Measurements from ENCODE around the gene CORO7. TPM values are rescaled to one million over a fixed set of nuclear protein-coding genes. Genes with fewer than 3 reads are reported as not detected.
A peak's percentile ranks its signal among the peaks of the same experiment; 100 is the strongest.

Gene CORO7
- total RNA-seq, 4 donors from 2014 or later, result 46.8 to 330 (median 58.1) TPM

DNA sequence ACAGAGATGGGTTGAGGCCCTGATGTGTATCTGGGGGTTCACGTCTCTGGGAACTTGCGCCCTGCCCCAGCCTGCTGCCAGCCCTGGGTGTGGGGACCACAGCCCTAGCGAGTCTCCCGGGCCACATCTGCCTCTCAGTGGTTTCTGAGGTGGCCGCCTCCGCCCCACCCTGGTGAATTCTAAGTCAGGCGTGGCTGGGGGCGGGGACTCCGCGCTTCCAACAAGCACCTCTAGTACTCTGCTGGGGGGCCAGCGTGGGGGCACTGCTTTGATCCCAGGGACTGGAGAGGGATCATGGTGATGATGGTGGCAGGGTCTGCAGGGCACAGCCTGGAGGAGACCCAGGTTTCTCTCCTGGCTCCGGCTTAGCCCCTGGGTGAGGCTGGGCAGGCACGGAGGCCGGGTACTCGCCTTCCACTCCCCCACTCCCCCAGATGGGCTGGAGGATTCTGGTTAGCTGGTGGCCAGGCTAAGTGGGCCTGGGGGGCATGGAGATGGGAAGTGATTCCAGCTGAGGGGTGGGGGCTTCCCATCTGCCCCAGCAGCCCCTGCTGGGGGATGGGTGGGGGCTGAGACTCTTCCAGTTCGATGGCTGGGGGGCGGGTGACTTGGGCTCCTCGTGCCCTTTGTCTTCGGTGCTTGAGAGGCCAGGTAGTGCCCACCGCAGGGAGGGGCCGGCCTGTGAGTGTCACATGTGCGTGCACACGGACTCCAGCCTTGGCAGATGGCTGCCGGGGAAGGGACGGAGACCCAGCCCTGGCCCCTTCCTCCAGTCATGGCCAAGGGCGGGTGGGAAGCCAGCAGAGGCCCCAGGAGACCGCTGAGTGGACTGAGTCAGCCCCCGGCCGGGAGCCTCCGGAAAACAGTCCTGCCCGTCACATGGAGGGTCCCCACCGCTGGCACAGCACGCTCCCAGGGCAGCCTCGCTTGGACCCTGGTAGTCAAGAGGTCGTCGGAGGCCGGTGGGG lies 96.7 kb downstream of the CORO7 start:
- peaks cover 27% of the 10 kb centered on the region for H3K27me3 ChIP-seq
- no peaks in the 10 kb centered on the region for H3K36me3 ChIP-seq
- peak; percentile 59 for DNase-seq
- no peak for TF ChIP-seq EP300 (IDR thresholded peaks at IDR 0.05; ENCODE audit: low read depth)
- TF ChIP-seq POLR2AphosphoS5 (IDR thresholded peaks at IDR 0.05), result no peak
- no peak for TF ChIP-seq POLR2A (IDR thresholded peaks at IDR 0.05)
- TF ChIP-seq, protein P1, sequence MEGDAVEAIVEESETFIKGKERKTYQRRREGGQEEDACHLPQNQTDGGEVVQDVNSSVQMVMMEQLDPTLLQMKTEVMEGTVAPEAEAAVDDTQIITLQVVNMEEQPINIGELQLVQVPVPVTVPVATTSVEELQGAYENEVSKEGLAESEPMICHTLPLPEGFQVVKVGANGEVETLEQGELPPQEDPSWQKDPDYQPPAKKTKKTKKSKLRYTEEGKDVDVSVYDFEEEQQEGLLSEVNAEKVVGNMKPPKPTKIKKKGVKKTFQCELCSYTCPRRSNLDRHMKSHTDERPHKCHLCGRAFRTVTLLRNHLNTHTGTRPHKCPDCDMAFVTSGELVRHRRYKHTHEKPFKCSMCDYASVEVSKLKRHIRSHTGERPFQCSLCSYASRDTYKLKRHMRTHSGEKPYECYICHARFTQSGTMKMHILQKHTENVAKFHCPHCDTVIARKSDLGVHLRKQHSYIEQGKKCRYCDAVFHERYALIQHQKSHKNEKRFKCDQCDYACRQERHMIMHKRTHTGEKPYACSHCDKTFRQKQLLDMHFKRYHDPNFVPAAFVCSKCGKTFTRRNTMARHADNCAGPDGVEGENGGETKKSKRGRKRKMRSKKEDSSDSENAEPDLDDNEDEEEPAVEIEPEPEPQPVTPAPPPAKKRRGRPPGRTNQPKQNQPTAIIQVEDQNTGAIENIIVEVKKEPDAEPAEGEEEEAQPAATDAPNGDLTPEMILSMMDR (IDR thresholded peaks at IDR 0.05), result no peak
- no peak overlapping the region for H3K4me3 ChIP-seq
- H3K4me1 ChIP-seq, result peaks cover 46 to 72% (median 60%) of the 10 kb centered on the region in 4 donors
- intact Hi-C loops (cut with DNase I; ENCODE audit: low total_unique reads), result no loop called here
- 43% methylated on average over 33 of the region's 37 CpGs; no CpG with 5 or more reads in 1 of the 2 donors for WGBS, 2 donors (ENCODE audit: low coverage in 1 of 2)
- in situ Hi-C loops (cut with MboI; ENCODE audit: low pct_ligation_motif_present in 1 of 4, low pct_unique_long_range_greater_than_20kb in 1 of 4, low sequenced_read_pairs in 3 of 4), result no loop called here
- H3K27ac ChIP-seq, result peak overlapping the region; percentile 88 to 97 (median 89)
- H3K9me3 ChIP-seq, result no peaks in the 10 kb centered on the region

DNA sequence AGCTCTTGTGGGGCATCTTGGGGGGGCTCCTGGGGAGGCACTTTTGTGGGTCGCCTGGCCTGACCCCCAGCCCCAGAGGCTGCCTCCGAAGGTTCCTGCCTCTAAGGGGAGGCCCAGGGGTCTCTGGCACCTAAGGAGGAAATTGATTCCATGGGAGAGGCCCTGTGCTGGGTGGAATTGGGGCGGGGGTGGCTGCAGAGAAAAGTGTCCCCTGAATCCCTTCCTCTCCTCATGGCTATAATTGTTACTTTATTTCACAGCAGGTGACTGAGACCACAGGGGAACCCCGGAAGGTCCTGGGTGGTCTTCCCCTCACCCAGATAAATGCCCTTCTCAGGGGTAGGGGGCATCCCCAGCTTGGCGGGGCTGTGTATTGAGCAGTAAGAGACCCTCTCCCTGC lies 97.4 kb downstream of the CORO7 start:
- DNase-seq, result no peak
- H3K27me3 ChIP-seq, result peaks cover 35% of the 10 kb centered on the region
- H3K27ac ChIP-seq, result peak overlapping the region; percentile 88 to 97 (median 89)
- 62% methylated on average over 3 of the region's 5 CpGs; no CpG with 5 or more reads in 1 of the 2 donors for WGBS, 2 donors (ENCODE audit: low coverage in 1 of 2)
- H3K36me3 ChIP-seq, result no peaks in the 10 kb centered on the region
- H3K4me1 ChIP-seq, result peaks cover 42 to 69% (median 57%) of the 10 kb centered on the region in 4 donors
- TF ChIP-seq POLR2A (IDR thresholded peaks at IDR 0.05) (no peak), EP300 (IDR thresholded peaks at IDR 0.05; ENCODE audit: low read depth) (no peak), POLR2AphosphoS5 (IDR thresholded peaks at IDR 0.05) (no peak)
- TF ChIP-seq, protein P1 (IDR thresholded peaks at IDR 0.05), result no peak
- no peak overlapping the region for H3K4me3 ChIP-seq
- H3K9me3 ChIP-seq, result no peaks in the 10 kb centered on the region
- in situ Hi-C loops (cut with MboI; ENCODE audit: low pct_ligation_motif_present in 1 of 4, low pct_unique_long_range_greater_than_20kb in 1 of 4, low sequenced_read_pairs in 3 of 4) (no loop called here), intact Hi-C loops (cut with DNase I; ENCODE audit: low total_unique reads) (no loop called here)

DNA sequence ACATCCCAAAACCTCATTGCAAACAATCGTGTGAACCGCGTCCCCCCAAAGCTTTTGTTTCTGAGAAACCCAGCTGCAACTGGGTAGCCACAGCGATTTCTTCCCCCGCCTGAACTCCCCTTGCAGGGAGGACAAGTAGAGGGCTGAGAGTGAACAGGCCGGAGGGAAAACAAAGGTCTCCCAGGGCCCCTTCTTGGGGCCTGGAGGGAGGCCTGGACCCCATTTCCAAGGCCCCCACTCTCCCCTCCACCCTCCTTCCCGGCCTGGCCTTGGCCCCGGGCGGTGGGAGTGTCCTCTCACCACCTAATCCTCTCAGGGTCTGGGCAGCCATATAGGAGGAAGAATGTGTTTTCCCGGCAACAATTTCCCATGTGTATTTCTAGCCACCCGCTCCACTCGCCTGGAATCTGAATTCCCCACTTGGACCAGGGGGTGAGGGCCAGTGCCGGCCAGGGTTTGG lies 97.9 kb downstream of the CORO7 start:
- Histone ChIP-seq H3K4me1 (peaks cover 38 to 67% (median 56%) of the 10 kb centered on the region in 4 donors), H3K27me3 (peaks cover 40% of the 10 kb centered on the region), H3K27ac (peak overlapping the region; percentile 88 to 97 (median 89)), H3K36me3 (no peaks in the 10 kb centered on the region), H3K4me3 (no peak overlapping the region), H3K9me3 (no peaks in the 10 kb centered on the region)
- no peak for TF ChIP-seq POLR2A (IDR thresholded peaks at IDR 0.05)
- TF ChIP-seq EP300 (IDR thresholded peaks at IDR 0.05; ENCODE audit: low read depth), result no peak
- TF ChIP-seq, protein P1 (IDR thresholded peaks at IDR 0.05), result no peak
- TF ChIP-seq POLR2AphosphoS5 (IDR thresholded peaks at IDR 0.05), result no peak
- WGBS, 2 donors (ENCODE audit: low coverage in 1 of 2), result 50 to 64% methylated on average over 2 to 12 of the region's 13 CpGs
- in situ Hi-C loops (cut with MboI; ENCODE audit: low pct_ligation_motif_present in 1 of 4, low pct_unique_long_range_greater_than_20kb in 1 of 4, low sequenced_read_pairs in 3 of 4), result no loop called here
- intact Hi-C loops (cut with DNase I; ENCODE audit: low total_unique reads), result no loop called here
- no peak for DNase-seq

Data from transverse colon (tissue), 4 donors.